GM13977 (cell line): ENCODE data around the gene IL18RAP.
A peak's percentile ranks its signal among the peaks of the same experiment; 100 is the strongest.

Source experiments
- DNase-seq: peaks from one replicate; pipeline ENCODE4 v3.0.0; 2012; ENCODE audit warnings: low spot score
- CTCF ChIP-seq: IDR thresholded peaks from 2 replicates; pipeline ENCODE4 v1.5.1; 2012; ENCODE audit warnings: mild to moderate bottlenecking, control low read depth; ENCODE audit not compliant: insufficient read depth; ENCODE audit errors: extremely low read depth, missing control alignments
- in situ Hi-C: fragments of 300-500 bp; cut with MboI; formaldehyde crosslinking; loops from one replicate; pipeline ENCODE4 v1.12.0; 2022; ENCODE audit warnings: low sequenced_read_pairs, low pct_unique_long_range_greater_than_20kb, mixed read lengths, inconsistent platforms; ENCODE audit not compliant: unreplicated experiment

The IL18RAP gene

DNA sequence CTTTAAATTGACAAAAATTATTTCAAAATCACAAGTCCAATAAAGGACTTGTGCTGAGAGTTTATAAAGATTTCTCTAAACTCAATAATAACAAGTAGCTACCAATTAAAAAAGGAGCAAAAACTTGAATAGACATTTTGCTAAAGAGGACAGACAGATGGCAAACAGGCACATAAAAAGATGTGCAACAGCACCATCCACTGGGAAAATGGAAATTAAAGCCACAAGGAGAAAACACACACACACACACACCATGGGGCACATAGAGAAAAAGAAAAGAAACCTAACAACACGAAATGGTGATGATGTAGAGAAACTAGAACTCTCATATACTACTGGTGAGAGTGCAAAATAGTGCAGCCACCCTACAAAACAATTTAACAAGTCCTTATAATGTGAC lies 37.5 kb downstream of the IL18RAP start:
- DNase-seq: no peak
- in situ Hi-C loops: no loop called here
- TF ChIP-seq CTCF: no peak

DNA sequence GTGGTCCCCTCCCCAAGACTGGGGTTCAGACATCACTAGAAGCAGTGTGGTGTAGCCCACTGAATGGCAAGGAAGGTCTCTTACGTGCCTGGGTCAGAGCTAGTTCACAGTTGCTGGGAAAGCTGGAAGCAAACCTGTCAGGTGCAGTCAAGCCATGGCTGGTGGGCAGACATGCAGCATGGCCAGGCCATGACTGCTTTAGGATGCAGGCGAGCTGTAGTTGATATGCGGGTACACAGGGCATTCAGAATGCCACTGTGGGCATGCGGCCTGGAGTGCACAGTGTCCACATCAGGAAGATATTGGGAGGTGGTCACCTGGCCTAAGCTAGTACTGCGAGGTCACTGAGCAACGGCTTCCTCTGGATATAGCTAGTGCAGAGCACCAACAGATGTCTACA lies 38.2 kb downstream of the IL18RAP start:
- in situ Hi-C loops: no loop called here
- DNase-seq: no peak
- TF ChIP-seq CTCF: no peak

DNA sequence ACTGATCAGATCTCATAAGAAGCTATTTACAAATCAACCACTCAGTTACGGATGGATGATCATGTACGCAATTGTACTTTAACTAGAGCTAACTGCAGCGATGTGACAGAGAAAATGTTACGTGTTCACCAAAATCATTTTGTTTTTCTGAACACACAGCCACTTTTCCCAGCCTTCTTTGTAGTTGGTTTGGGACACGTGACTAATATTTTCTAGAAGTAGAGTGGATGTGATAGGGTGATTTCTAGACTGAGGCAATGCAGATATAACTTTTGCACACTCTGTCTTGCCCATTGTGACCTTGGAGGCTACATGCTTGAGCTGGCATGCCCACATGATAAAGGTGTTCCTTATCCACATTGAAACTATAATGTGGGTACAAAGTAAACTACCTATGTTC lies 40.2 kb downstream of the IL18RAP start:
- TF ChIP-seq CTCF: no peak
- in situ Hi-C loops: no loop called here
- DNase-seq: no peak

GRCh38 chr2:102470168-102470567 lies 47.2 kb downstream of the IL18RAP start:
- DNase-seq: no peak
- in situ Hi-C loops: no loop called here
- TF ChIP-seq CTCF: no peak

DNA sequence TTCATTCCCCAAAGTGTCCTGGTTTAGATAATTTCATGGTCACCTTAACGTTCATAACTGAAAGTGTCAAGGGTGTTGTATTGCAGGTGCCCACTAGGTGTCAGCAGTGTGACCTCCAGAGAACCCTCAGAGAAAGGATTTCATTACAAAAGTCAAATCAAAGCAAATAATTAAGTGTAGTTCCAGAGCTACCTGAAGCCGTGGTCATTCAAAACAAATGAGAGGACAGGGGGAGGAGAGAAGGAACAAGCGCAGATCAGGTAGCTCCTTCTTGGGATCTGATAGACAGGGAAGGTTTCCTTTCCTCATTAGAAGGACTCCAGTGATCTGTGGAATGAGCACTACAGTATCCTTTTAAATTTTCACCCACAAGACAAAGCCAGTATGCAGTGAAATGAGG lies 50.1 kb downstream of the IL18RAP start, which contains the start of gene SLC9A4:
Gene SLC9A4, plus strand, starts transcription at position 207 of the 400 bp plus-strand sequence. CDS start 534 bp downstream, outside the sequence.
- peak; percentile 55 for DNase-seq
- TF ChIP-seq CTCF: peak; percentile 81
- in situ Hi-C loops: no loop called here

DNA sequence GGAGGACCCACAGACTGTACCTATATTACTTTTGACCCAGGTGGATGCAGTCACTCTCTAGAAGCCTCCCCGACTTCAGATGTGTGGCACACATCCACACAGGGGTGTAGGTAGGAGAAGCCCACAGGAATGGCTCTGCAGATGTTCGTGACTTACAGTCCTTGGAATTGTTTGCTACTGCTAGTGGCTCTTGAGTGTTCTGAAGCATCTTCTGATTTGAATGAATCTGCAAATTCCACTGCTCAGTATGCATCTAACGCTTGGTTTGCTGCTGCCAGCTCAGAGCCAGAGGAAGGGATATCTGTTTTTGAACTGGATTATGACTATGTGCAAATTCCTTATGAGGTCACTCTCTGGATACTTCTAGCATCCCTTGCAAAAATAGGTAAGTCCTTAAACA lies 50.7 kb downstream of the IL18RAP start:
- no peak for DNase-seq
- no peak for TF ChIP-seq CTCF
- in situ Hi-C loops: no loop called here

- no peak for TF ChIP-seq CTCF
- DNase-seq: no peak
- in situ Hi-C loops: no loop called here
Observed at GRCh38 chr2:102474785-102475184, 51.8 kb downstream of the IL18RAP start.
